ENCODE data around the gene CPTP. TPM values are rescaled to one million over a fixed set of nuclear protein-coding genes. Genes with fewer than 3 reads are reported as not detected.

CPTP gene
- total and polyA plus RNA-seq, 2 of the 13 experiments (the other 11 are each of a cell fraction or from before 2014, with no cell fraction given), result 5.5 to 9.3 TPM

DNA sequence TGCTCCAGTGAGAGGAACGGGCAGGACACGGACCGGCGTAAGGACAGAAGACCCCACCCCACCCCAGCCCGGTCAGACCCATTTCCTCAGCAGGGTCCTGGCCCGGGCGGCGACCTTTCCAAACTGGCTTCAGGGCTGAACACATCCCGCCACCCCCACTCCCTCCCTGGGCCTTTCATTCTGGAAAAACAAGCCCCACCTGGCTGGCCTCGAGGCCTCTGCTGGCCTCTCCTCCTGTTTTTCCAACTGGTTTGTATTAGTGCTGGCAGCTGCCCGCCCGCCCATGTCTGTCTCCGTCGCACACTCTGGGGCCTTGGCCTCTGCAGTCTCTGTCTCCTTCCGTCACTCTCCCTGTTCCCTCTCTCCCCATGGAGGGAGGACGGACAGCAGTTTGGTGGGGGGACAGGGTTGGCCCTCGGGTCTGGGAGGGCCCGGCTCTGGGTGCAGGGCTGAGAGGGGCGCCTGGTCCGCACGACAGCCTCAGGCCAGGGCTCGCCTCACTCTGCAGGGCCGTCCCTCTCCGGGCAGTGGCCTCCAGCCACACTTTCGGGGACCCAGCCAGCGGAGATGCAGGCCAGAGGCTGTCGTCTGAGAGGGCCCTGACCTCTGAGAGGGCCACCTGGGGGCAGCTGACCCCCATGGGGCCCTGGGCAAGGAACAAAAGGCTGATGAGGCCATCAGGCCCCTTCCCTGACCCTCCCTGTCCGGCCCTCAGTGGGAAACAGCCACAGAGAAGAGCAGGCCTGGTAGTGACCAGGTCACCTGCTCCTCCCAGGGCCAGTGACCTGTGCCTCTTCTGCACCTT is 35.3 kb downstream of the CPTP start (continued):
- TF ChIP-seq ZNF20 (CRISPR knock-in tag; IDR thresholded peaks at IDR 0.05), result no peak

DNA sequence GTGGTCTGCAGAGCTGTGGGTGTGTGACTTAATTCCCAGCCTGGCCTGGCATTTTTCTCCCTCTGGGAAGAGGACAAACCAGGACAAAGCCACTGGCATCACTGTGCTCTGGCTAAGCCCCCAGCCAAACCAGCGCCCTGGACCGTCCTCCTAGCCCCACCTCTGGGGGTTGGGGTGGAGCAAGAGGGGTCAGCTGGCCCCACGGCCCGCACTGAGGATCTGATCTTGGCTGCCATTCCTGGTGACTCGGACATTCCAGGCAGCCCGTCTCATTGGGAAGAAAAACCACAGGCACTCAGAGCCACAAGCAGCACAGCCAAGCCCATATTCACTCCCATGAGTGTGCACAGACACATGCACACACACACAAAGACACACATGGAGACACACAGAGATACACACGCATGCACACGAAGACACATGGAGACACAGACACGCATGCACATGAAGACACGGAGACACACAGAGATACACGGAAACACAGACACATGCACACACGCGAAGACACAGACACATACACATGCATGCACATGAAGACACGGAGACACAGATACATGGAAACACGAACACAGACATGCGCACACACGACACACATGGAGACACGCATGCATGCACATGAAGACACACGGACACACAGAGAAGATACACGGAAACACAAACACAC is 36.0 kb downstream of the CPTP start:
- no peak overlapping the region for H2AFZ ChIP-seq (ENCODE audit: low read length)
- H3K27ac ChIP-seq (ENCODE audit: extremely low read length, insufficient read depth, low read length), result peak overlapping the region; percentile 88
- H3K4me3 ChIP-seq (replicated peaks in 1 of 3; ENCODE audit: insufficient read depth in 1 of 3, low read depth in 2 of 3, low read length in 3 of 3), result peak overlapping the region in 2 of 3 experiments; percentile 71 to 74; a peak in 5 of 6 replicates
- H3K4me1 ChIP-seq (ENCODE audit: insufficient read depth, low read length), result peaks cover 57% of the 10 kb centered on the region
- H3K9ac ChIP-seq (ENCODE audit: insufficient read depth, low read depth, low read length), result peak overlapping the region; percentile 80
- peaks cover 4% of the 10 kb centered on the region for H3K79me2 ChIP-seq (ENCODE audit: insufficient read depth, low read length)
- no peaks in the 10 kb centered on the region for H3K9me3 ChIP-seq (ENCODE audit: low read length)
- POLR2A ChIA-PET, result interaction anchor here (1.0 to 4.0 kb wide), 4 partner anchors 9 to 15 kb away, joined by 3 to 38 read pairs (median 14); partner anchors contain the start of genes AURKAIP1 and DVL1
- no peaks in the 10 kb centered on the region for H3K36me3 ChIP-seq (replicated peaks in 1 of 2; ENCODE audit: control insufficient read depth in 1 of 2, insufficient read depth in 2 of 2, low read length in 2 of 2)
- intact Hi-C loops (cut with micrococcal nuclease; ENCODE audit: unreplicated experiment) (no loop called here), in situ Hi-C loops (cut with HindIII; ENCODE audit: extremely low pct_ligation_motif_present, low pct_unique_long_range_greater_than_20kb) (no loop called here)
- FAIRE-seq (no peak), ATAC-seq (peak; percentile 20), DNase-seq (ENCODE audit: low spot score) (peak; percentile 68)
- no peaks in the 10 kb centered on the region for H3K27me3 ChIP-seq (ENCODE audit: control insufficient read depth in 1 of 2, insufficient read depth in 2 of 2, low read length in 2 of 2)
- H3K4me2 ChIP-seq (ENCODE audit: low read depth, low read length), result peak overlapping the region; percentile 92
- CTCF ChIA-PET (ENCODE audit: low intra/inter-chr PET ratio, low total read pairs), result no interaction called here
- WGBS (ENCODE audit: low lambda C conversion rate), result 87% methylated on average over 14 of the region's 20 CpGs
- TSS peak; percentile 47 for BruUV-seq (replicated peaks)
- H4K20me1 ChIP-seq (ENCODE audit: insufficient read depth, low read length), result no peaks in the 10 kb centered on the region
- 0 out of 2 replicates have a peak, but pooled peaks have one; percentile 51 for TF ChIP-seq ARNT (IDR thresholded peaks at IDR 0.05)
- TF ChIP-seq EEA1 (CRISPR knock-in tag; IDR thresholded peaks at IDR 0.05; ENCODE audit: borderline replicate concordance), result 0 out of 2 replicates have a peak, but pooled peaks have one; percentile 30
- TF ChIP-seq, protein P1, sequence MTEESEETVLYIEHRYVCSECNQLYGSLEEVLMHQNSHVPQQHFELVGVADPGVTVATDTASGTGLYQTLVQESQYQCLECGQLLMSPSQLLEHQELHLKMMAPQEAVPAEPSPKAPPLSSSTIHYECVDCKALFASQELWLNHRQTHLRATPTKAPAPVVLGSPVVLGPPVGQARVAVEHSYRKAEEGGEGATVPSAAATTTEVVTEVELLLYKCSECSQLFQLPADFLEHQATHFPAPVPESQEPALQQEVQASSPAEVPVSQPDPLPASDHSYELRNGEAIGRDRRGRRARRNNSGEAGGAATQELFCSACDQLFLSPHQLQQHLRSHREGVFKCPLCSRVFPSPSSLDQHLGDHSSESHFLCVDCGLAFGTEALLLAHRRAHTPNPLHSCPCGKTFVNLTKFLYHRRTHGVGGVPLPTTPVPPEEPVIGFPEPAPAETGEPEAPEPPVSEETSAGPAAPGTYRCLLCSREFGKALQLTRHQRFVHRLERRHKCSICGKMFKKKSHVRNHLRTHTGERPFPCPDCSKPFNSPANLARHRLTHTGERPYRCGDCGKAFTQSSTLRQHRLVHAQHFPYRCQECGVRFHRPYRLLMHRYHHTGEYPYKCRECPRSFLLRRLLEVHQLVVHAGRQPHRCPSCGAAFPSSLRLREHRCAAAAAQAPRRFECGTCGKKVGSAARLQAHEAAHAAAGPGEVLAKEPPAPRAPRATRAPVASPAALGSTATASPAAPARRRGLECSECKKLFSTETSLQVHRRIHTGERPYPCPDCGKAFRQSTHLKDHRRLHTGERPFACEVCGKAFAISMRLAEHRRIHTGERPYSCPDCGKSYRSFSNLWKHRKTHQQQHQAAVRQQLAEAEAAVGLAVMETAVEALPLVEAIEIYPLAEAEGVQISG (CRISPR knock-in tag; IDR thresholded peaks at IDR 0.05), result 0 out of 2 replicates have a peak, but pooled peaks have one; percentile 22
- TF ChIP-seq ZNF567 (CRISPR knock-in tag; IDR thresholded peaks at IDR 0.05; ENCODE audit: borderline replicate concordance), result no peak
- TF ChIP-seq, protein P2, sequence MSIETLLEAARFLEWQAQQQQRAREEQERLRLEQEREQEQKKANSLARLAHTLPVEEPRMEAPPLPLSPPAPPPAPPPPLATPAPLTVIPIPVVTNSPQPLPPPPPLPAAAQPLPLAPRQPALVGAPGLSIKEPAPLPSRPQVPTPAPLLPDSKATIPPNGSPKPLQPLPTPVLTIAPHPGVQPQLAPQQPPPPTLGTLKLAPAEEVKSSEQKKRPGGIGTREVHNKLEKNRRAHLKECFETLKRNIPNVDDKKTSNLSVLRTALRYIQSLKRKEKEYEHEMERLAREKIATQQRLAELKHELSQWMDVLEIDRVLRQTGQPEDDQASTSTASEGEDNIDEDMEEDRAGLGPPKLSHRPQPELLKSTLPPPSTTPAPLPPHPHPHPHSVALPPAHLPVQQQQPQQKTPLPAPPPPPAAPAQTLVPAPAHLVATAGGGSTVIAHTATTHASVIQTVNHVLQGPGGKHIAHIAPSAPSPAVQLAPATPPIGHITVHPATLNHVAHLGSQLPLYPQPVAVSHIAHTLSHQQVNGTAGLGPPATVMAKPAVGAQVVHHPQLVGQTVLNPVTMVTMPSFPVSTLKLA (IDR thresholded peaks at IDR 0.05), result peak; percentile 87
- TF ChIP-seq, protein P3, sequence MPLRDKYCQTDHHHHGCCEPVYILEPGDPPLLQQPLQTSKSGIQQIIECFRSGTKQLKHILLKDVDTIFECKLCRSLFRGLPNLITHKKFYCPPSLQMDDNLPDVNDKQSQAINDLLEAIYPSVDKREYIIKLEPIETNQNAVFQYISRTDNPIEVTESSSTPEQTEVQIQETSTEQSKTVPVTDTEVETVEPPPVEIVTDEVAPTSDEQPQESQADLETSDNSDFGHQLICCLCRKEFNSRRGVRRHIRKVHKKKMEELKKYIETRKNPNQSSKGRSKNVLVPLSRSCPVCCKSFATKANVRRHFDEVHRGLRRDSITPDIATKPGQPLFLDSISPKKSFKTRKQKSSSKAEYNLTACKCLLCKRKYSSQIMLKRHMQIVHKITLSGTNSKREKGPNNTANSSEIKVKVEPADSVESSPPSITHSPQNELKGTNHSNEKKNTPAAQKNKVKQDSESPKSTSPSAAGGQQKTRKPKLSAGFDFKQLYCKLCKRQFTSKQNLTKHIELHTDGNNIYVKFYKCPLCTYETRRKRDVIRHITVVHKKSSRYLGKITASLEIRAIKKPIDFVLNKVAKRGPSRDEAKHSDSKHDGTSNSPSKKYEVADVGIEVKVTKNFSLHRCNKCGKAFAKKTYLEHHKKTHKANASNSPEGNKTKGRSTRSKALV (CRISPR knock-in tag; IDR thresholded peaks at IDR 0.05), result no peak
- peak; percentile 12; the same call in 1 of the 2 replicates for TF ChIP-seq JUNB (CRISPR knock-in tag; IDR thresholded peaks at IDR 0.05; ENCODE audit: borderline replicate concordance)
- 0 out of 2 replicates have a peak, but pooled peaks have one; percentile 39 for TF ChIP-seq MAZ (IDR thresholded peaks at IDR 0.05; ENCODE audit: borderline replicate concordance, low read depth, low read length)
- TF ChIP-seq MAZ (CRISPR knock-in tag; IDR thresholded peaks at IDR 0.05; ENCODE audit: low read depth), result 0 out of 2 replicates have a peak, but pooled peaks have one; percentile 3
- no peak for TF ChIP-seq SAP130 (CRISPR knock-in tag; IDR thresholded peaks at IDR 0.05; ENCODE audit: low read depth)
- TF ChIP-seq SP1 (IDR thresholded peaks at IDR 0.05), result no peak
- TF ChIP-seq SP1 (CRISPR knock-in tag; IDR thresholded peaks at IDR 0.05), result no peak
- TF ChIP-seq SALL1 (CRISPR knock-in tag; IDR thresholded peaks at IDR 0.05), result no peak
- TF ChIP-seq ZC3H13 (CRISPR knock-in tag; IDR thresholded peaks at IDR 0.05), result 0 out of 2 replicates have a peak, but pooled peaks have one; percentile 10
